Measurements from ENCODE around the gene SUN5. TPM values are rescaled to one million over a fixed set of nuclear protein-coding genes. Genes with fewer than 3 reads are reported as not detected.
"Not testable (repeated sequence)": the region's sequence is repeated elsewhere in the genome, so short reads cannot be mapped to it uniquely, and the experiment has no call there.

Gene SUN5
- total RNA-seq, 2 donors from 2014 or later = not detected

DNA sequence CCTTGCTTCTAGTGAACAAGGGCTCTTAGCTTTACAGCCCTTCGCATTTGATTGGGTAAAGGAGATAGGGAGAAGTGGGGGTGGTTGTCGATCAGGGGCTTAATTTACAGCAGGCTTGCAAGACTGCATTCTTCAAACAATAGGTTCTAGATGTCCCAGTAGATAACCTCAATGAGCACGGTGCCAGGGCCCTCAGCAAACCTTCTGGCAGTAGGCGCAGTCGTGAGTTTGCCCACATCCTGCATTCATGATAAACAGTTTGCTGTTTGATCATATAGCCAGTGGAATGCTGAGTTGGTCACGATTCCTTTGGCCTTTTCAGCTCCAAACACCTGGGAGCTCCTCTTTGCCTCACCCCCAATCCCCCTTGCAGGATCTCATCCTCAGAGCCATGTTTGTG lies 27.5 kb downstream of the SUN5 start:
- Histone ChIP-seq H3K4me3 (ENCODE audit: low read length) (peak overlapping the region; percentile 14), H3K27ac (ENCODE audit: low read depth, low read length) (no peak overlapping the region), H3K9me3 (ENCODE audit: control insufficient read depth, low read length) (no peaks in the 10 kb centered on the region), H3K36me3 (ENCODE audit: control insufficient read depth, insufficient read depth, low read length) (no peaks in the 10 kb centered on the region), H3K27me3 (ENCODE audit: control insufficient read depth, insufficient read depth, low read length, poor library complexity, severe bottlenecking) (no peaks in the 10 kb centered on the region), H3K9ac (ENCODE audit: extremely low read depth, low read length, poor library complexity, severe bottlenecking) (peak overlapping the region; percentile 84), H3K4me1 (ENCODE audit: control insufficient read depth, insufficient read depth, low read length) (peaks cover 14% of the 10 kb centered on the region)
- H3K36me3 Mint-ChIP-seq (ENCODE audit: low read depth) = no peaks in the 10 kb centered on the region
- H3K27ac Mint-ChIP-seq = no peak overlapping the region
- DNase-seq = peak; percentile 50
- 86 to 93% methylated on average over 5 to 6 of the region's 6 CpGs for WGBS, 2 experiments (ENCODE audit: insufficient coverage in 1 of 2, insufficient read length in 1 of 2)
- H3K4me3 Mint-ChIP-seq = peak overlapping the region; percentile 18
- TF ChIP-seq, protein P1, sequence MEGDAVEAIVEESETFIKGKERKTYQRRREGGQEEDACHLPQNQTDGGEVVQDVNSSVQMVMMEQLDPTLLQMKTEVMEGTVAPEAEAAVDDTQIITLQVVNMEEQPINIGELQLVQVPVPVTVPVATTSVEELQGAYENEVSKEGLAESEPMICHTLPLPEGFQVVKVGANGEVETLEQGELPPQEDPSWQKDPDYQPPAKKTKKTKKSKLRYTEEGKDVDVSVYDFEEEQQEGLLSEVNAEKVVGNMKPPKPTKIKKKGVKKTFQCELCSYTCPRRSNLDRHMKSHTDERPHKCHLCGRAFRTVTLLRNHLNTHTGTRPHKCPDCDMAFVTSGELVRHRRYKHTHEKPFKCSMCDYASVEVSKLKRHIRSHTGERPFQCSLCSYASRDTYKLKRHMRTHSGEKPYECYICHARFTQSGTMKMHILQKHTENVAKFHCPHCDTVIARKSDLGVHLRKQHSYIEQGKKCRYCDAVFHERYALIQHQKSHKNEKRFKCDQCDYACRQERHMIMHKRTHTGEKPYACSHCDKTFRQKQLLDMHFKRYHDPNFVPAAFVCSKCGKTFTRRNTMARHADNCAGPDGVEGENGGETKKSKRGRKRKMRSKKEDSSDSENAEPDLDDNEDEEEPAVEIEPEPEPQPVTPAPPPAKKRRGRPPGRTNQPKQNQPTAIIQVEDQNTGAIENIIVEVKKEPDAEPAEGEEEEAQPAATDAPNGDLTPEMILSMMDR (conservative IDR thresholded peaks at IDR 0.05) = no peak
- peaks cover 18% of the 10 kb centered on the region for H3K9me3 Mint-ChIP-seq
- H3K4me1 Mint-ChIP-seq = peaks cover 51% of the 10 kb centered on the region
- no peaks in the 10 kb centered on the region for H3K27me3 Mint-ChIP-seq (ENCODE audit: insufficient read depth)

DNA sequence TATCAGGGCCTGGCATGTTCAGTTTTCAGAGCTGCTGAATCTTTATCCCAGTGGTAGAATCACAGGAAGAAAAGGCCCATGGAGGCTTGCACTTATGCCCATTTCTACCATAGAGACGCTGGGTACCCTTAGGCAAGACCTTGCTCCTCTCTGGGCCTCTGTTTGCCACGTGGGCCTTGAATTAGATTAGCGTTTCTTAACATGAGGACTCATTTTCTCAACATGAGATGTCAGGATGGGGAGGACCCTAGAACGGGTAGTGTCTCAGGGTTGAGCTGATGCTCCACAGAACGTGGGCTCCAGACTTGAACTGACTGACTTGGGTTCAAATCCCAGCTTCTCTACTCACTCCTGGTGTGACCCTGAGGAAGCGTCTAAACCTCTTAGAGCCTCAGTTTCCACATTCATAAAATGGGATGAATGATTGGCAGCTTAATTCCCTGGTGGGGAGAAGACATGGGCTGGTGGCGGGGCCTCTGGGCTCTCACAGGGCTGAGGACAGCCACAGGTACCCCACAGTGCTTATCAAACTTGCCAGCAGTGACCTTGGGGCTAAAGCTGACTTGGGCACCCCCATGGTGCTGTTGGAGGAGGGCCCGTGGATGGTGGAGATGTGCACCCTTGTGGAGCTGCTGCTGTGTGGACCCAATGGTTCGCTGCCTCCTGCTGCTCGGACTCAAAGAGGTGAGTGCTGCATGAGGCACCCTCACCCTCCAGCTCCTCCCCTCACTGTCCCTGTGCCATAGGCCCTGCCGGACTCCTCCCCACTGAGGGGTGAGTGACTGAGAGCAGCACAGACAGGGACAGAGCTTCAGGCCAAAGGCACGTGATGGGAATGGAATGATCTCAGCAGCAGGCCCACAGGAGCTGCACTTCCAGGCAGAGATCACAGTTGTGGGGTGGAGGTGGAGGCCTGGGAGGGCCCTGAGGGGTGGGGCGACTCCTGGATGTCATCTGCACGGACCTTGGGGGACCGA lies 28.2 kb downstream of the SUN5 start:
- Mint-ChIP-seq H3K4me1 (peaks cover 51% of the 10 kb centered on the region), H3K9me3 (peaks cover 18% of the 10 kb centered on the region), H3K36me3 (ENCODE audit: low read depth) (no peaks in the 10 kb centered on the region), H3K4me3 (peak overlapping the region; percentile 18), H3K27ac (no peak overlapping the region), H3K27me3 (ENCODE audit: insufficient read depth) (no peaks in the 10 kb centered on the region)
- no peaks in the 10 kb centered on the region for H3K9me3 ChIP-seq (ENCODE audit: control insufficient read depth, low read length)
- peak overlapping the region; percentile 84 for H3K9ac ChIP-seq (ENCODE audit: extremely low read depth, low read length, poor library complexity, severe bottlenecking)
- 81 to 87% methylated on average over 10 to 15 of the region's 15 CpGs for WGBS, 2 experiments (ENCODE audit: insufficient coverage in 1 of 2, insufficient read length in 1 of 2)
- peak overlapping the region; percentile 40 for H3K27ac ChIP-seq (ENCODE audit: low read depth, low read length)
- H3K27me3 ChIP-seq (ENCODE audit: control insufficient read depth, insufficient read depth, low read length, poor library complexity, severe bottlenecking) = no peaks in the 10 kb centered on the region
- peak overlapping the region; percentile 14 for H3K4me3 ChIP-seq (ENCODE audit: low read length)
- peaks cover 14% of the 10 kb centered on the region for H3K4me1 ChIP-seq (ENCODE audit: control insufficient read depth, insufficient read depth, low read length)
- DNase-seq = peak; percentile 75
- TF ChIP-seq, protein P1 (conservative IDR thresholded peaks at IDR 0.05) = no peak
- H3K36me3 ChIP-seq (ENCODE audit: control insufficient read depth, insufficient read depth, low read length) = no peaks in the 10 kb centered on the region

DNA sequence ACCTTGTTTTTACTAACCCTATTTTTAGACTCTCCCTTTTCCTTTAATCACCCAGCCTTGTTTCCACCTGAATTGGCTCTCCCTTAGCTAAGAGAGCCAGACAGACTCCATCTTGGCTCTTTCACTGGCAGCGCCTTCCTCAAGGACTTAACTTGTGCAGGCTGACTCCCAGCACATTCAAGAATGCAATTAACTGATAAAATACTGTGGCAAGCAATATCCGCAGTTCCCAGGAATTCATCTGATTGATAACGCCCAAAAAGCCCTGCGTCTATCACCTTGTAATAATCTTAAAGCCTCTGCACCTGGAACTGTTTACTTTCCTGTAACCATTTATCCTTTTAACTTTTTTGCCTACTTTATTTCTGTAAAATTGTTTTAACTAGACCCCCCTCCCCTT lies 29.1 kb downstream of the SUN5 start:
- peak overlapping the region; percentile 77 for H3K27ac ChIP-seq (ENCODE audit: low read depth, low read length)
- DNase-seq = peak; percentile 56

DNA sequence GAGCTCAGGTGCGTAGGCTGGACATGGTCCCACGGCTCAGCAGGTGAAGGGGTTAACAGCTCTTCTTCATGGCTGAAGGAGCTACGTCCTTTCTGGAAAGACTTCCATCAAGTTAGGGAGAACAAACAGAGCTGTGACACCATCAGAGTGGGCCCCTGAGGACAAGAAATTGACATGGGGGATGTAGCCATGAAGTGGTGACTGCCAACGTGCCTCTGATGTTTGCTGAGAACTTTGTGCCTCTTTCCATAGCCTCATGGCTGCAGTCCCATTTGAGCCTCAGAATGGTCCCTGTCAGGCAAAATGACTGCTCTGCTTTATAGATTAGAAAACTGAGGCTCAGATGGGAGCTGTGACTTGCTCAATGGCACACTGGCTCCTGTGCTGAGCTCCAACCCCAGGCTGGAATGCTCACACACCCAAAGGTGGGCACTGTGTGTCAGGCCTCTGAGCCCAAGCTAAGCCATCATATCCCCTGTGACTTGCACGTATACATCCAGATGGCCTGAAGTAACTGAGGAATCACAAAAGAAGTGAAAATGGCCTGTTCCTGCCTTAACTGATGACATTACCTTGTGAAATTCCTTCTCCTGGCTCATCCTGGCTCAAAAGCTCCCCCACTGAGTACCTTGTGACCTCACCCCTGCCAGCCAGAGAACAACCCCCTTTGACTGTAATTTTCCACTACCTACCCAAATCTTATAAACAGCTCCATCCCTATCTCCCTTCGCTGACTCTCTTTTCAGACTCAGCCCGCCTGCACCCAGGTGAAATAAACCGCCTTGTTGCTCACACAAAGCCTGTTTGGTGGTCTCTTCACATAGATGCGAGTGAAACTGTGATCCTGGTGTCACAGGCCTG lies 29.8 kb downstream of the SUN5 start:
- Histone ChIP-seq H3K27ac (ENCODE audit: low read depth, low read length) (peak overlapping the region; percentile 77), H3K4me1 (ENCODE audit: control insufficient read depth, insufficient read depth, low read length) (peaks cover 14% of the 10 kb centered on the region), H3K9ac (ENCODE audit: extremely low read depth, low read length, poor library complexity, severe bottlenecking) (peak overlapping the region; percentile 84)
- not testable (repeated sequence) for H3K4me3 Mint-ChIP-seq; H3K36me3 ChIP-seq (ENCODE audit: control insufficient read depth, insufficient read depth, low read length); H3K27me3 ChIP-seq (ENCODE audit: control insufficient read depth, insufficient read depth, low read length, poor library complexity, severe bottlenecking); H3K9me3 ChIP-seq (ENCODE audit: control insufficient read depth, low read length); H3K4me3 ChIP-seq (ENCODE audit: low read length); H3K27ac Mint-ChIP-seq; H3K36me3 Mint-ChIP-seq (ENCODE audit: low read depth); H3K27me3 Mint-ChIP-seq (ENCODE audit: insufficient read depth)
- H3K4me1 Mint-ChIP-seq = peaks cover 60% of the 10 kb centered on the region
- H3K9me3 Mint-ChIP-seq = peaks cover 18% of the 10 kb centered on the region
- peak; percentile 89 for DNase-seq
- 48 to 70% methylated on average over 7 to 9 of the region's 9 CpGs for WGBS, 2 experiments (ENCODE audit: insufficient coverage in 1 of 2, insufficient read length in 1 of 2)

More for the DNA sequence above, 29.1 kb downstream of the SUN5 start:
- not testable (repeated sequence) for H3K27me3 Mint-ChIP-seq (ENCODE audit: insufficient read depth); H3K4me3 Mint-ChIP-seq; H3K36me3 Mint-ChIP-seq (ENCODE audit: low read depth); H3K27me3 ChIP-seq (ENCODE audit: control insufficient read depth, insufficient read depth, low read length, poor library complexity, severe bottlenecking); H3K27ac Mint-ChIP-seq; H3K9me3 ChIP-seq (ENCODE audit: control insufficient read depth, low read length); H3K36me3 ChIP-seq (ENCODE audit: control insufficient read depth, insufficient read depth, low read length); H3K4me3 ChIP-seq (ENCODE audit: low read length)
- H3K9me3 Mint-ChIP-seq = peaks cover 18% of the 10 kb centered on the region
- peaks cover 53% of the 10 kb centered on the region for H3K4me1 Mint-ChIP-seq
- H3K4me1 ChIP-seq (ENCODE audit: control insufficient read depth, insufficient read depth, low read length) = peaks cover 14% of the 10 kb centered on the region
- peak overlapping the region; percentile 84 for H3K9ac ChIP-seq (ENCODE audit: extremely low read depth, low read length, poor library complexity, severe bottlenecking)
- 43 to 79% methylated on average over 3 to 4 of the region's 4 CpGs for WGBS, 2 experiments (ENCODE audit: insufficient coverage in 1 of 2, insufficient read length in 1 of 2)
